Measurements from ENCODE around the gene ZBTB47. TPM values are rescaled to one million over a fixed set of nuclear protein-coding genes. Genes with fewer than 3 reads are reported as not detected.

ZBTB47 gene
- total RNA-seq, 1 donor from 2014 or later, result 69.3 TPM

DNA sequence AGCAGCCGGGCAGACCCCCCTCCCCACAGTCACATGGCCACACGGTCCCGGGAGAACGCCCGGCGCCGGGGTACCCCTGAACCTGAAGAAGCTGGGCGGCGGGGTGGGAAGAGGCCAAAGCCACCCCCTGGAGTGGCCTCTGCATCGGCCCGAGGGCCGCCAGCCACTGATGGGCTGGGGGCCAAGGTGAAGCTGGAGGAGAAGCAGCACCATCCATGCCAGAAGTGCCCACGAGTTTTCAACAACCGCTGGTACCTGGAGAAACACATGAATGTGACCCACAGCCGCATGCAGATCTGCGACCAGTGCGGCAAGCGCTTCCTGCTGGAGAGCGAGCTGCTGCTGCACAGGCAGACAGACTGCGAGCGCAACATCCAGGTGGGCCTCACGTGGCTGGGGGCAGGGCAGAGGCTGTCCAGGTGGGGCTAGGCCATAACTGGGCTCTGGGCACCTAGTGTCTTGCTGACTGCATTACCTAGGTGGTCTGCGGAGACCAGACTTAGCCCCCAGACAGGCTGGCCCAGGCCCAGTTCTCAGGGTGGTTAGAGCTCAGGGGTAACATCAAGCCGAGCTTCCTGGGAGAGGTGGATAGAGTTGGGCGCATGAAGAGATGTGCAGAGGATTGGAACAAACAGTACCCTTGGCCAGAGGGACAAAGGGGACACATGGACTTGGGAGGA is 6.1 kb downstream of the ZBTB47 start:
- peaks cover 18 to 31% of the 10 kb centered on the region in 2 donors for H3K36me3 ChIP-seq
- no peak overlapping the region for H3K4me3 ChIP-seq
- DNase-seq (ENCODE audit: low spot score in 2 of 2), result no peak
- H3K4me1 ChIP-seq, result peaks cover 3 to 18% of the 10 kb centered on the region in 2 donors
- H3K27ac ChIP-seq, result peak overlapping the region; percentile 41 to 97
- TF ChIP-seq, protein P1, sequence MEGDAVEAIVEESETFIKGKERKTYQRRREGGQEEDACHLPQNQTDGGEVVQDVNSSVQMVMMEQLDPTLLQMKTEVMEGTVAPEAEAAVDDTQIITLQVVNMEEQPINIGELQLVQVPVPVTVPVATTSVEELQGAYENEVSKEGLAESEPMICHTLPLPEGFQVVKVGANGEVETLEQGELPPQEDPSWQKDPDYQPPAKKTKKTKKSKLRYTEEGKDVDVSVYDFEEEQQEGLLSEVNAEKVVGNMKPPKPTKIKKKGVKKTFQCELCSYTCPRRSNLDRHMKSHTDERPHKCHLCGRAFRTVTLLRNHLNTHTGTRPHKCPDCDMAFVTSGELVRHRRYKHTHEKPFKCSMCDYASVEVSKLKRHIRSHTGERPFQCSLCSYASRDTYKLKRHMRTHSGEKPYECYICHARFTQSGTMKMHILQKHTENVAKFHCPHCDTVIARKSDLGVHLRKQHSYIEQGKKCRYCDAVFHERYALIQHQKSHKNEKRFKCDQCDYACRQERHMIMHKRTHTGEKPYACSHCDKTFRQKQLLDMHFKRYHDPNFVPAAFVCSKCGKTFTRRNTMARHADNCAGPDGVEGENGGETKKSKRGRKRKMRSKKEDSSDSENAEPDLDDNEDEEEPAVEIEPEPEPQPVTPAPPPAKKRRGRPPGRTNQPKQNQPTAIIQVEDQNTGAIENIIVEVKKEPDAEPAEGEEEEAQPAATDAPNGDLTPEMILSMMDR (IDR thresholded peaks at IDR 0.05), result no peak
- no peaks in the 10 kb centered on the region for H3K27me3 ChIP-seq
- intact Hi-C loops (cut with DNase I), result no loop called here
- no peaks in the 10 kb centered on the region for H3K9me3 ChIP-seq

DNA sequence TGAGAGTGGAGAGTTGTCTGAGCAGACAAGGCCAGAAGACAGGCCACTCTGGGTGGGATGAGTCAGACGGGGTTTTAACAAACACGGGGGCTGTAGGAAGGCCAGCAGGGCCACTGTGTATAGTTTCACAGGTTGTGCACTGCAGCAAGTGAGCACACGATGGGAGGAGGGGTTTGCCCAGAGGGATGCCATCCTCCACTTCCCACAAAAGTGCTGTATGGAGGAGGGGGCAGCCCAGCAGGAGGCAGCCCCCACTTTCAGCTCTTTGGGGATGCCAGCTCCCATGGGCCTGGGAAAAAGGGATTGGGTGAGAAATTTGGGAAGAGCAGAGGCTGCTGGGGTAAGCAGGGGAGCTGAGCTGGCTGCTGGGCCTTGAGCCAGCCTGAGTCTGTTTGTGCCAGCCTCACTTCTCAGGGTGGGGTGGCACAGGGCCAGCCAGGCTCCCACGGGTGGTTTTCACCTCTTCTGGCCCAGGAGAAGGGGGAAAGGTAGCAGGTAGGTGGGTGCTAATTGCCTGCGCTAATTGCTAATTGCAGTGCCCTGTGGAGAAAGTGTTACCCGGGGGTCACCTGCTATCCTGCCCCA is 6.7 kb downstream of the ZBTB47 start:
- TF ChIP-seq, protein P1 (IDR thresholded peaks at IDR 0.05), result no peak
- no peaks in the 10 kb centered on the region for H3K27me3 ChIP-seq
- H3K27ac ChIP-seq, result peak overlapping the region; percentile 36 to 97
- no peaks in the 10 kb centered on the region for H3K9me3 ChIP-seq
- intact Hi-C loops (cut with DNase I), result no loop called here
- H3K4me3 ChIP-seq, result no peak overlapping the region
- DNase-seq (ENCODE audit: low spot score in 2 of 2), result no peak
- H3K36me3 ChIP-seq, result peaks cover 18 to 31% of the 10 kb centered on the region in 2 donors
- H3K4me1 ChIP-seq, result peaks cover 3 to 18% of the 10 kb centered on the region in 2 donors

DNA sequence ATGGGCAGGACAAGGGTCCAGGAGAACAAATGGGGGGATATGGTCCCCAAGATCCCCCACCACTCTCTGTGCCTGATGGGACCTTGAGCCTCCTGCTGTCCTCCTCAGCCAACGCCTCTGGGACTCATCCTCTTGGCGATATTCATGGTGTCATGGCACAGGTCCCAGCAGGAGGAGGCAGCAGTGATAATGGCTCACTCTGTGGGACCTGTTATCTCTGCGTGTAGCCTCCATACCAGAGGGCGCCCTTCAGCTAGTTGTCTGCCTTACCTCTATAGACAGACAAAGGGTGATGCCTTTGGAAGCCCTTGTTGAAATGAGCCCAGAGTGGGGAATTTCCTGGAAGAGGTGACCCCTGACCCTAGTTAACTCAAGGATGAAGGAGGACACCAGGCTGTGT is 7.4 kb downstream of the ZBTB47 start:
- no peak for DNase-seq (ENCODE audit: low spot score in 2 of 2)
- peaks cover 2 to 17% of the 10 kb centered on the region in 2 donors for H3K4me1 ChIP-seq
- H3K27ac ChIP-seq, result peak overlapping the region; percentile 36 to 97
- H3K27me3 ChIP-seq, result no peaks in the 10 kb centered on the region
- TF ChIP-seq, protein P1 (IDR thresholded peaks at IDR 0.05), result no peak
- no peak overlapping the region for H3K4me3 ChIP-seq
- no peaks in the 10 kb centered on the region for H3K9me3 ChIP-seq
- H3K36me3 ChIP-seq, result peaks cover 18 to 31% of the 10 kb centered on the region in 2 donors
- intact Hi-C loops (cut with DNase I), result no loop called here

DNA sequence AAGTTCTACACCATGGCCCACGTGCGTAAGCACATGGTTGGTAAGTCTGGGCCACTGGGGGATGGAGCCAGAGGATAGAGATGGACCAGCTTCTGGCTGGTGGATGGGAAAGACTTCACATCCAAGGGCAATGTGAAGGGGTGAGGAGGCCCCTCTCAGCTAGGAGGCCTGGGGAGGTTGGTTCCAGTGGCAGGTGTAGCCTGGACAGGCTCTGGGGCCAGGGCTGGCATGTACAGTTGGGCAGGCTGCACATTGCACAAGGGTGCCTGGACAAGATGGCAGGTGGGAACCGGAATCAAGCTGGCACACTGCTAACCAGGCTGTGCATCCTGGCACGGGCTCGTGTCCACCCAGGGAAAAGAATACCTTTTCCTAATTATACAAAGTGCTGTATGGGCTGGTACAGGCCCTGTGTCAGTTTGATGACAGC is 8.1 kb downstream of the ZBTB47 start:
- no peaks in the 10 kb centered on the region for H3K27me3 ChIP-seq
- DNase-seq (ENCODE audit: low spot score in 2 of 2), result no peak
- H3K4me3 ChIP-seq, result no peak overlapping the region
- H3K27ac ChIP-seq, result peak overlapping the region; percentile 13 to 36
- intact Hi-C loops (cut with DNase I), result no loop called here
- H3K9me3 ChIP-seq, result no peaks in the 10 kb centered on the region
- TF ChIP-seq, protein P1 (IDR thresholded peaks at IDR 0.05), result no peak
- H3K4me1 ChIP-seq, result peaks cover 0 to 21% of the 10 kb centered on the region in 2 donors
- H3K36me3 ChIP-seq, result peaks cover 18 to 31% of the 10 kb centered on the region in 2 donors

DNA sequence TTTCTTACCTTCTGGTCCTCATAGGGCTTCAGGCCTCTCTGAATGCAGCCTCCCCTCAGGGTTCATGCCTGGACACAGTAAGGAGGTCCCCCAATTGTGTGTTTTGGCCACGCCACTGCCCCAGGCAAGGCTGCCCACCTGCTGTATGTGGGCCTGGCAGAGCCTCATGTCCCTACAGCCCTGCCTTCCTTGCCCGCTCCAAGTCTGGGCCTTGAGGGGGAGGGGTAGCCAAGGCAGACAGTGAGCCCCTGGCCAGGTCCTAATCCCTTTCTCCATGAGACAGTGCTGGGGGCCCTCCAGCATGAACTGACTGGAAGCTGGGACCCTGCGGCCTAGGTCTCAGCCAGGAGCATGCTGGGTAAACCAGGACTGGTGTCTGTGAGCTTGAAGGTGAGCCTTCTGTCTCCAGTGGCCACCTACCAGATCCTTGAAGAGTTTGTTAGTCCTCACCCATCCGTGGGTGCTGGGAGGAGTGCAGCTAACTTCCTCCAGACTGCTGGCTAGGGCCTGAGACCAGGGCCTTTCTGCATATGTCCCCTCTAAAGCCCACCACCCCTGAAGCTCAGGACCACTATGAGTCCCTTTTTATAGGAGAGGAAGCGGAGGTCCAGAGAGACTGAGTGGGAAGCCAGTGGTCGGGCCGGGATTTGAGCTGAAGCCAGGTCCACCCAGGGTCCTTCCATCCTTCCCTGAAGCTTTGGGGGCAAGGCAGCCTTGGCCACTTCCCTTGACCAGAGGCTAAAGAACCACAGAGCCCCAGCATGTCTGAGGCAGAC is 8.7 kb downstream of the ZBTB47 start:
- no peaks in the 10 kb centered on the region for H3K27me3 ChIP-seq
- DNase-seq (ENCODE audit: low spot score in 2 of 2), result no peak
- peak overlapping the region in 1 of 2 donors; percentile 13 for H3K27ac ChIP-seq
- no peaks in the 10 kb centered on the region for H3K9me3 ChIP-seq
- H3K4me1 ChIP-seq, result peaks cover 0 to 27% of the 10 kb centered on the region in 2 donors
- no peak overlapping the region for H3K4me3 ChIP-seq
- peaks cover 18 to 31% of the 10 kb centered on the region in 2 donors for H3K36me3 ChIP-seq
- TF ChIP-seq, protein P1 (IDR thresholded peaks at IDR 0.05), result no peak
- intact Hi-C loops (cut with DNase I), result no loop called here

All from ascending aorta (tissue), 2 donors.